GM19099 (cell line): ENCODE measurements around the gene CCDC85C.

Experiments used
- POLR2A ChIP-seq: IDR thresholded peaks from 3 replicates; pipeline ENCODE4 v1.6.1; 2011; ENCODE audit warnings: low read depth; ENCODE audit not compliant: insufficient read length; ENCODE audit errors: extremely low read depth

Gene CCDC85C

GRCh38 chr14:99467336-99468078, 136.5 kb downstream of the CCDC85C start:
- TF ChIP-seq POLR2A = no peak

- no peak for TF ChIP-seq POLR2A
These were observed 137.2 kb downstream of the CCDC85C start for GRCh38 chr14:99466758-99467157.

- TF ChIP-seq POLR2A = no peak
These were observed 138.7 kb downstream of the CCDC85C start for GRCh38 chr14:99465288-99465687.

- no peak for TF ChIP-seq POLR2A
These were observed 140.0 kb downstream of the CCDC85C start for GRCh38 chr14:99463974-99464373.

- TF ChIP-seq POLR2A = no peak
These were observed 141.8 kb downstream of the CCDC85C start for GRCh38 chr14:99462210-99462609.

- no peak for TF ChIP-seq POLR2A
These were observed 142.5 kb downstream of the CCDC85C start for GRCh38 chr14:99461411-99462085.

- no peak for TF ChIP-seq POLR2A
These were observed 143.2 kb downstream of the CCDC85C start for GRCh38 chr14:99460793-99461192.

GRCh38 chr14:99459481-99460100, 144.4 kb downstream of the CCDC85C start:
- no peak for TF ChIP-seq POLR2A

GRCh38 chr14:99454246-99454645, 149.8 kb downstream of the CCDC85C start:
- no peak for TF ChIP-seq POLR2A

- TF ChIP-seq POLR2A = no peak
These were observed 151.0 kb downstream of the CCDC85C start for GRCh38 chr14:99452968-99453367.

- no peak for TF ChIP-seq POLR2A
These were observed 152.8 kb downstream of the CCDC85C start for GRCh38 chr14:99451234-99451633.

- no peak for TF ChIP-seq POLR2A
These were observed 153.7 kb downstream of the CCDC85C start for GRCh38 chr14:99450266-99450665.
